Duodenal mucosa (tissue), 2 donors: ENCODE measurements around the gene COX8C.

Source experiments
- H3K27ac ChIP-seq: one replicate; pipeline ENCODE4 v1.7.0; 2013; ENCODE audit warnings: low read depth, low read length
- H3K27me3 ChIP-seq, 2 donors: one replicate each; pipeline ENCODE4 v1.7.0; 2013; ENCODE audit warnings: low read length in 2 of 2, control low read depth in 1 of 2; ENCODE audit not compliant: insufficient read depth in 2 of 2, control insufficient read depth in 1 of 2
- H3K36me3 ChIP-seq, 2 donors: one replicate each; pipeline ENCODE4 v1.7.0; 2013; ENCODE audit warnings: low read length in 2 of 2, control low read depth in 1 of 2; ENCODE audit not compliant: insufficient read depth in 2 of 2, control insufficient read depth in 1 of 2
- H3K4me1 ChIP-seq, 2 donors: one replicate each; pipeline ENCODE4 v1.7.0; 2013; ENCODE audit warnings: low read length in 2 of 2, control low read depth in 1 of 2; ENCODE audit not compliant: insufficient read depth in 2 of 2, control insufficient read depth in 1 of 2
- H3K4me3 ChIP-seq, 2 donors: one replicate each; pipeline ENCODE4 v1.7.0; 2013; ENCODE audit warnings: low read length in 2 of 2, low read depth in 1 of 2
- H3K9ac ChIP-seq, 2 donors: one replicate each; pipeline ENCODE4 v1.7.0; 2013; ENCODE audit warnings: low read length in 2 of 2, low read depth in 1 of 2
- H3K9me3 ChIP-seq, 2 donors: one replicate each; pipeline ENCODE4 v1.7.0; 2013; ENCODE audit warnings: low read length in 2 of 2, control low read depth in 1 of 2; ENCODE audit not compliant: control insufficient read depth in 1 of 2

COX8C gene

GRCh38 chr14:93319958-93320357 lies 27.0 kb upstream of the COX8C start:
- H3K36me3 ChIP-seq, result peaks cover 0 to 4% of the 10 kb centered on the region in 2 donors
- peaks cover 10 to 39% of the 10 kb centered on the region in 2 donors for H3K4me1 ChIP-seq
- H3K4me3 ChIP-seq, result no peak overlapping the region
- no peak overlapping the region for H3K27ac ChIP-seq
- no peaks in the 10 kb centered on the region for H3K9me3 ChIP-seq
- no peak overlapping the region for H3K9ac ChIP-seq
- H3K27me3 ChIP-seq, result no peaks in the 10 kb centered on the region

- H3K27ac ChIP-seq, result no peak overlapping the region
- peaks cover 10 to 39% of the 10 kb centered on the region in 2 donors for H3K4me1 ChIP-seq
- H3K4me3 ChIP-seq, result no peak overlapping the region
- H3K9ac ChIP-seq, result no peak overlapping the region
- H3K9me3 ChIP-seq, result no peaks in the 10 kb centered on the region
- H3K27me3 ChIP-seq, result no peaks in the 10 kb centered on the region
- H3K36me3 ChIP-seq, result peaks cover 0 to 4% of the 10 kb centered on the region in 2 donors
These were observed 26.5 kb upstream of the COX8C start for GRCh38 chr14:93320489-93320888.

DNA sequence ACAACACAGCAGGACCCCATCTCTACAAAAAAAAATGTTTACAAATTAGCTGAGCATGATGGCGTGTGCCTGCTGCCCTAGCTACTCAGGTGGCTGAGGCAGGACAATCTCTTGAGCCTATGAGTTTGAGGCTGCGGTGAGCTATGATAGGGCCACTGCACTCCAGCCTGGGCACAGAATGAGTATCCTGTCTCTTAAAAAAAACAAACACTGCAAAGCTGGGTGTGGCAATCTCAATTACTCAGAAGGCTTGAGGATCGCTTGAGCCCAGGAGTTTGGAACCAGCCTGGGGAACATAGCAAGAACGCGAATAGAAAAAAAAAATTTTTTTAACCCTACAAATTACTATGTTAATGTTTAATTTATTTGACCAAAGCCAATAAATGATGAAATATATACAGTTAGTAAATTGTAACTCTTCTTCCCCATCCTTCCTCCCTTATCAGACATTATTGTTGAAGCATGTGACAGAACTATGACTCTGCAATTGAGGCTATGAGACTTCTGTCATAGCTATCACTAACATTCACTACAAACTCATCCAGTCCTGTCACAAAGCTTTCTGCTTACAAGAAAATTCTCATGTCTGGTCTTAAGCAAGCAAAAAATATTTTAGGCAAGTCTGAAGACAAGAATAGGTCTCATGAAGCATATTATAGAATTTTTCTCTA lies 23.9 kb upstream of the COX8C start:
- Histone ChIP-seq H3K9ac (no peak overlapping the region), H3K27ac (no peak overlapping the region), H3K9me3 (no peaks in the 10 kb centered on the region), H3K4me3 (no peak overlapping the region), H3K27me3 (no peaks in the 10 kb centered on the region), H3K4me1 (peaks cover 6 to 23% of the 10 kb centered on the region in 2 donors), H3K36me3 (peaks cover 0 to 4% of the 10 kb centered on the region in 2 donors)

- Histone ChIP-seq H3K9me3 (no peaks in the 10 kb centered on the region), H3K27ac (no peak overlapping the region), H3K9ac (no peak overlapping the region), H3K36me3 (peaks cover 0 to 4% of the 10 kb centered on the region in 2 donors), H3K4me1 (peaks cover 7 to 20% of the 10 kb centered on the region in 2 donors), H3K4me3 (no peak overlapping the region), H3K27me3 (no peaks in the 10 kb centered on the region)
These were observed 23.3 kb upstream of the COX8C start for GRCh38 chr14:93323600-93324174.

GRCh38 chr14:93326196-93326595 lies 20.8 kb upstream of the COX8C start:
- peaks cover 23 to 28% of the 10 kb centered on the region in 2 donors for H3K4me1 ChIP-seq
- H3K36me3 ChIP-seq, result peaks cover 0 to 4% of the 10 kb centered on the region in 2 donors
- H3K4me3 ChIP-seq, result no peak overlapping the region
- no peaks in the 10 kb centered on the region for H3K9me3 ChIP-seq
- no peak overlapping the region for H3K9ac ChIP-seq
- no peaks in the 10 kb centered on the region for H3K27me3 ChIP-seq
- no peak overlapping the region for H3K27ac ChIP-seq

DNA sequence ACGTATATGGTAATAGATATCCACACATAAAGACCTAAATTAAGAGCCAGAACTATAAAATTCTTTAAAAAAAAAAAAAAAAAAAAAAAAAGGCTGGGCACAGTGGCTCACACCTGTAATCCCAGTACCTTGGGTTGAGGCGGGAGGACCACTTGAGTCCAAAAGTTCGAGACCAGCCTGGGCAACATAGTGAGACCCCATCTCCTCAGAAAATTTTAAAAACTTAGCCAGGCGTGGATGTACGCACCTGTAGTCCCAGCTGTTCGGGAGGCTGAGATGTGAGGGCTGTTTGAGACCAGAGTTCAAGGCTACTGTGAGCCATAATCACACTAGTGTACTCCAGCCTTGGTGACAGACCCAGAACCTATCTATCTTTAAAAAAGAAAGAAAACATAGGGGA lies 18.4 kb upstream of the COX8C start:
- H3K9ac ChIP-seq, result no peak overlapping the region
- H3K9me3 ChIP-seq, result no peaks in the 10 kb centered on the region
- no peak overlapping the region for H3K27ac ChIP-seq
- peaks cover 0 to 4% of the 10 kb centered on the region in 2 donors for H3K36me3 ChIP-seq
- H3K4me1 ChIP-seq, result peaks cover 32% of the 10 kb centered on the region in 2 donors
- no peaks in the 10 kb centered on the region for H3K27me3 ChIP-seq
- H3K4me3 ChIP-seq, result no peak overlapping the region

DNA sequence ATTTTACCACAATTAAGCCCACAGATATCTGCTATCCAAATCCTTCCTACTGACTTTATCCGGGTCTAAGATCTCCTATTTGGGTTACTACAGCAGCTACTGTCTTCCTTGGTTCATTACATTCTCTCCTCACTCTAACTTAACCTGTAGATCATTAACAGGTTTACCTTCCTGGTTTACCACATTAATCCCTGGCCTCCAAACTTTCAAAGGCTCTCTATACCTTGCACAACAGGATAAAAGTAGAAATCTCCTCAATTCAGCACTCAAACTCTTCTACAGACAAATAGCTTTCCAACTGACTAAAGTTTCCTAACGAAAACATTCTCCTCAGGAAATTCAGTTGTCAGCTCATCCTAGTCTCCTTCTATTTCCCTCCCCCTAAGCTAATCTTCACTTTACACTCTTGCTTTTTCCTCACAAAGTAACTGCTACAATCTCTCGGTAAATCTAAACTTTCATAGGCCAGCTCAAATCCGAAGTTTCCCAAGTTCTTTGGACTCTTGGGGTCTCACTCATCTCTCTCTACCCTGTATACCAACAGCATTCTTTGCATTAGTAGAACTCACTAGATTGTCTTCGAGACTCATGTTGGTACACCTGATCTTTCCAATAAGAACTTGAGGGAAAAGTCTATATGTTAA lies 16.9 kb upstream of the COX8C start:
- Histone ChIP-seq H3K4me3 (peak overlapping the region; percentile 85 to 88), H3K9ac (peak overlapping the region in 1 of 2 donors; percentile 16), H3K36me3 (no peaks in the 10 kb centered on the region), H3K4me1 (peaks cover 33 to 36% of the 10 kb centered on the region in 2 donors), H3K27ac (no peak overlapping the region), H3K27me3 (no peaks in the 10 kb centered on the region), H3K9me3 (no peaks in the 10 kb centered on the region)

GRCh38 chr14:93330609-93331000 lies 16.4 kb upstream of the COX8C start:
- Histone ChIP-seq H3K4me1 (peaks cover 33 to 36% of the 10 kb centered on the region in 2 donors), H3K36me3 (no peaks in the 10 kb centered on the region), H3K27ac (no peak overlapping the region), H3K9ac (peak overlapping the region in 1 of 2 donors; percentile 85), H3K4me3 (peak overlapping the region; percentile 85 to 88), H3K9me3 (no peaks in the 10 kb centered on the region), H3K27me3 (no peaks in the 10 kb centered on the region)

- H3K4me1 ChIP-seq, result peaks cover 33 to 36% of the 10 kb centered on the region in 2 donors
- H3K36me3 ChIP-seq, result no peaks in the 10 kb centered on the region
- H3K9ac ChIP-seq, result peak overlapping the region; percentile 55 to 85
- H3K27me3 ChIP-seq, result no peaks in the 10 kb centered on the region
- peak overlapping the region; percentile 85 to 88 for H3K4me3 ChIP-seq
- no peak overlapping the region for H3K27ac ChIP-seq
- no peaks in the 10 kb centered on the region for H3K9me3 ChIP-seq
These were observed 15.8 kb upstream of the COX8C start for GRCh38 chr14:93331002-93331727.
